T-helper 2 cell (primary cell): ENCODE data around the gene SYNCRIP.
"Not testable (repeated sequence)": the region's sequence is repeated elsewhere in the genome, so short reads cannot be mapped to it uniquely, and the experiment has no call there.

Experiments used
- DNase-seq, 5 experiments: peaks; one replicate each; pipeline versions ENCODE4 v3.0.0 to v3.0.0-alpha.2; 2012 to 2022

SYNCRIP gene

GRCh38 chr6:85669735-85670194 lies 27.1 kb upstream of the SYNCRIP start:
- DNase-seq = peak in 4 of 5 experiments; percentile 7 to 95 (median 40)

GRCh38 chr6:85662251-85662650 lies 19.6 kb upstream of the SYNCRIP start:
- no peak for DNase-seq

- no peak for DNase-seq
Measured at GRCh38 chr6:85660181-85660611, 17.5 kb upstream of the SYNCRIP start.

GRCh38 chr6:85650606-85651005 lies 7.9 kb upstream of the SYNCRIP start:
- DNase-seq = no peak

GRCh38 chr6:85644279-85644762 lies 1.6 kb upstream of the SYNCRIP start:
- no peak for DNase-seq

- peak; percentile 50 to 88 (median 61) for DNase-seq
Measured at GRCh38 chr6:85643537-85644278, 1.0 kb upstream of the SYNCRIP start.

GRCh38 chr6:85641897-85642773 lies 551 bp downstream of the SYNCRIP start:
- peak; percentile 44 to 66 (median 53) for DNase-seq

- DNase-seq = no peak
Measured at GRCh38 chr6:85641522-85641896, 1.2 kb downstream of the SYNCRIP start.

GRCh38 chr6:85640821-85641220 lies 1.9 kb downstream of the SYNCRIP start:
- no peak for DNase-seq

GRCh38 chr6:85637579-85637978 lies 5.1 kb downstream of the SYNCRIP start:
- DNase-seq = no peak

- DNase-seq = no peak
Measured at GRCh38 chr6:85632164-85632942, 10.3 kb downstream of the SYNCRIP start.

GRCh38 chr6:85631117-85631516 lies 11.6 kb downstream of the SYNCRIP start:
- not testable (repeated sequence) for DNase-seq

- DNase-seq = no peak
Measured at GRCh38 chr6:85628353-85628752, 14.3 kb downstream of the SYNCRIP start.

GRCh38 chr6:85620308-85620707 lies 22.4 kb downstream of the SYNCRIP start:
- DNase-seq = no peak

- DNase-seq = no peak
Measured at GRCh38 chr6:85614780-85615179, 27.9 kb downstream of the SYNCRIP start.

- no peak for DNase-seq
Measured at GRCh38 chr6:85612690-85613474, 29.8 kb downstream of the SYNCRIP start.

- DNase-seq = no peak
Measured at GRCh38 chr6:85610182-85610895, 32.3 kb downstream of the SYNCRIP start.

GRCh38 chr6:85602100-85602499 lies 40.6 kb downstream of the SYNCRIP start:
- DNase-seq = no peak

- DNase-seq = no peak
Measured at GRCh38 chr6:85600713-85601313, 41.9 kb downstream of the SYNCRIP start.

GRCh38 chr6:85594197-85594930 lies 48.3 kb downstream of the SYNCRIP start:
- DNase-seq = peak in 3 of 5 experiments; percentile 18 to 30 (median 22)
